NT2/D1 (cell line): ENCODE data around the gene P3H3.

Experiments
- YY1 ChIP-seq: IDR thresholded peaks from 2 replicates; pipeline ENCODE4 v1.6.1; 2011; ENCODE audit not compliant: insufficient read length, insufficient read depth
- ZNF274 ChIP-seq: IDR thresholded peaks from 2 replicates; pipeline ENCODE4 v1.6.1; 2011; ENCODE audit warnings: mild to moderate bottlenecking, low read depth, low read length

GRCh38 chr12:6871052-6871957 is 43.1 kb downstream of the P3H3 start:
- TF ChIP-seq ZNF274 = no peak
- TF ChIP-seq YY1 = no peak
